ACC112 (cell line): ENCODE data around the gene CYP2S1.

ENCODE experiments used
- H2AFZ ChIP-seq: fragments of 200-600 bp; sonication (generic); one replicate; pipeline ENCODE4 v1.6.0; 2017; ENCODE audit warnings: antibody characterized with exemption, low read length; ENCODE audit not compliant: unreplicated experiment
- H3K27ac ChIP-seq: fragments of 200-600 bp; sonication (generic); 2 replicates; pipeline ENCODE4 v1.5.1; 2014; ENCODE audit warnings: low read depth, mild to moderate bottlenecking, antibody characterized with exemption, low read length, moderate library complexity
- H3K27me3 ChIP-seq: fragments of 200-600 bp; sonication (generic); 2 replicates; pipeline ENCODE4 v1.6.1; 2014; ENCODE audit warnings: mild to moderate bottlenecking, antibody characterized with exemption, low read length, moderate library complexity, mixed read lengths; ENCODE audit not compliant: insufficient read depth
- H3K36me3 ChIP-seq: fragments of 200-600 bp; sonication (generic); 2 replicates; pipeline ENCODE4 v1.6.1; 2016; ENCODE audit warnings: mild to moderate bottlenecking, antibody characterized with exemption, low read length, moderate library complexity, mixed read lengths; ENCODE audit not compliant: insufficient read depth
- H3K4me1 ChIP-seq: fragments of 200-600 bp; sonication (generic); one replicate; pipeline ENCODE4 v1.6.1; 2016; ENCODE audit warnings: low read length, mixed read lengths; ENCODE audit not compliant: insufficient read depth, unreplicated experiment, control insufficient read depth
- H3K4me3 ChIP-seq: fragments of 200-600 bp; sonication (generic); 2 replicates; pipeline ENCODE4 v1.5.1; 2014; ENCODE audit warnings: mild to moderate bottlenecking, low read depth, low read length
- H3K79me2 ChIP-seq: fragments of 200-600 bp; sonication (generic); one replicate; pipeline ENCODE4 v1.6.0; 2016; ENCODE audit warnings: low read length; ENCODE audit not compliant: control insufficient read depth, unreplicated experiment, insufficient read depth

Gene CYP2S1

GRCh38 chr19:41219924-41220567, 27.0 kb downstream of the CYP2S1 start:
- no peak overlapping the region for H2AFZ ChIP-seq
- H3K36me3 ChIP-seq: peaks cover 12% of the 10 kb centered on the region; the same call in 1 of the 2 replicates
- H3K27ac ChIP-seq: peak overlapping the region; percentile 91
- peak overlapping the region; percentile 82 for H3K4me3 ChIP-seq
- no peaks in the 10 kb centered on the region for H3K27me3 ChIP-seq
- H3K79me2 ChIP-seq: peaks cover 48% of the 10 kb centered on the region
- H3K4me1 ChIP-seq: peaks cover 42% of the 10 kb centered on the region

DNA sequence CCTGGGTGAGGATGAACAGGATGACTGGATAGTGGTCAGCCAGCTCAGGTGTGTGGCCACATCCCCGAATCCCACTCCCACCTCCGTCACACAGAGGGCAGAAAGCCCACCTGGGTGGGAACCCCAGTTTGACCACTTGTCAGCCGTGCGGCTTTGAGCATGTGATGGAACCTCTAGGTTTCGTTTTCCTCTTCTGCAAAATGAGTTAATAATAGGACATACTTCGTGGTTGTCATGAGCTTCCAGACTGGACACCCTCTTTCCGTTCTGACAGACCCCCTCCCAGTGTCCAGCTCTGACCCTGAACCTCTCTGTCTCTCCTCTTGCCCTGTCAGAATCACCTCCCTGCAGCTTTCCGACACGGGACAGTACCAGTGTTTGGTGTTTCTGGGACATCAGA, 27.8 kb downstream of the CYP2S1 start:
- peaks cover 48% of the 10 kb centered on the region for H3K79me2 ChIP-seq
- H3K27ac ChIP-seq: peak overlapping the region; percentile 91
- peak overlapping the region; percentile 82 for H3K4me3 ChIP-seq
- peaks cover 46% of the 10 kb centered on the region for H3K4me1 ChIP-seq
- no peak overlapping the region for H2AFZ ChIP-seq
- H3K27me3 ChIP-seq: no peaks in the 10 kb centered on the region
- H3K36me3 ChIP-seq: peaks cover 15% of the 10 kb centered on the region; the same call in 1 of the 2 replicates

GRCh38 chr19:41221514-41222205, 28.6 kb downstream of the CYP2S1 start:
- Histone ChIP-seq H3K27me3 (no peaks in the 10 kb centered on the region), H3K4me3 (peak overlapping the region; percentile 82), H3K27ac (peak overlapping the region; percentile 91), H2AFZ (no peak overlapping the region), H3K4me1 (peaks cover 50% of the 10 kb centered on the region), H3K79me2 (peaks cover 49% of the 10 kb centered on the region), H3K36me3 (peaks cover 18% of the 10 kb centered on the region; the same call in 1 of the 2 replicates)

GRCh38 chr19:41222240-41222639, 29.2 kb downstream of the CYP2S1 start:
- peak overlapping the region; percentile 82 for H3K4me3 ChIP-seq
- H3K27me3 ChIP-seq: no peaks in the 10 kb centered on the region
- H3K27ac ChIP-seq: peak overlapping the region; percentile 91
- peaks cover 18% of the 10 kb centered on the region; the same call in 1 of the 2 replicates for H3K36me3 ChIP-seq
- H3K4me1 ChIP-seq: peaks cover 56% of the 10 kb centered on the region
- peaks cover 53% of the 10 kb centered on the region for H3K79me2 ChIP-seq
- no peak overlapping the region for H2AFZ ChIP-seq

DNA sequence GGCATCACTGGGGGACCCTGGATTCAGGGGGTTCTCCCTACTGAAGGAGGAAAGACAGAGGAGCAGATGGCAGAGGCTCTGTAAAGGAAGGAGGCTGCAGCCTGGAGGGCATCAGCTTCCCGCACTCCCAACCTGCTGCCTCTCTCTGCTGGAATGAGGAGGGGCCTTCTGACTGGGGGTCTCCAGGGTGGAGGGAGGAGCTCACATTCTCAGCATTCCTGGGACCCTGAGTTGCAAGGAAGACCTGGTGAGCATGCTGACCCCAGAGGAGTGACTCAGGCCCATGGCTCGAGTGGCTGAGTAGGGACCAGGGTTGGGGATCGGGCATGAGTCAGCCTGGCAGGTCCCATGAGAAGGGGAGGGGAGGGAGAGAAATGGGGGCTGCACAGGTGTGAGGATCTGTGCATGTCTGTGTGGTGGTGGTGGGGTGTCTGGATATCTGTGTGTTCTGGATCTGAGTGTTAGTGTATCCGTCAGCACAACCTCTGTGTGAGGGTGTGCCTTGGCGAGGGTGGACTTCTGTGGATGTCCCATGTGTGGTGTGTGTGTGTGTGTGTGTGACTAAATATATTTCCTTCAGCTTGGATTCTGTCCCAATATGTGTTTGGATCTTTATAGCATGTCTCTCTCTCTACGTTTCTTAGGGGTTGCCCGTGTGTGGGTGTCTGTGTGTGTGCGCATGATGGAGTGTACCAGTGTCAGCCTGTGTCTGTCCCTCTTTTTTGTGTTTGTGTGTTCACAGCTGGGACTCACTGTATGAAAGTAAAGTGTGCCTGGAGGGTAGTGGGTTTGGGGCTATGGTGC, 30.6 kb downstream of the CYP2S1 start:
- Histone ChIP-seq H3K4me1 (peaks cover 58% of the 10 kb centered on the region), H3K4me3 (peak overlapping the region; percentile 71), H3K36me3 (peaks cover 27% of the 10 kb centered on the region; the same call in 1 of the 2 replicates), H3K79me2 (peaks cover 58% of the 10 kb centered on the region), H3K27me3 (no peaks in the 10 kb centered on the region), H3K27ac (peak overlapping the region; percentile 91), H2AFZ (no peak overlapping the region)

- Histone ChIP-seq H3K27ac (peak overlapping the region; percentile 91), H3K27me3 (no peaks in the 10 kb centered on the region), H3K4me1 (peaks cover 60% of the 10 kb centered on the region), H3K4me3 (no peak overlapping the region), H2AFZ (no peak overlapping the region), H3K36me3 (peaks cover 28% of the 10 kb centered on the region; the same call in 1 of the 2 replicates), H3K79me2 (peaks cover 52% of the 10 kb centered on the region)
These were observed 31.6 kb downstream of the CYP2S1 start for GRCh38 chr19:41224632-41225031.

- H3K79me2 ChIP-seq: peaks cover 53% of the 10 kb centered on the region
- peaks cover 66% of the 10 kb centered on the region for H3K4me1 ChIP-seq
- H3K27ac ChIP-seq: peak overlapping the region; percentile 91
- H3K27me3 ChIP-seq: no peaks in the 10 kb centered on the region
- peak overlapping the region; percentile 68 for H3K4me3 ChIP-seq
- peaks cover 26% of the 10 kb centered on the region; the same call in 1 of the 2 replicates for H3K36me3 ChIP-seq
- H2AFZ ChIP-seq: no peak overlapping the region
These were observed 32.4 kb downstream of the CYP2S1 start for GRCh38 chr19:41225238-41226052.

- Histone ChIP-seq H3K27ac (peak overlapping the region; percentile 91), H3K79me2 (peaks cover 48% of the 10 kb centered on the region), H2AFZ (no peak overlapping the region), H3K36me3 (peaks cover 22% of the 10 kb centered on the region; the same call in 1 of the 2 replicates), H3K27me3 (no peaks in the 10 kb centered on the region), H3K4me3 (peak overlapping the region; percentile 68), H3K4me1 (peaks cover 58% of the 10 kb centered on the region)
These were observed 33.2 kb downstream of the CYP2S1 start for GRCh38 chr19:41226053-41226873.

GRCh38 chr19:41226874-41227390, 33.9 kb downstream of the CYP2S1 start:
- peak overlapping the region; percentile 68 for H3K4me3 ChIP-seq
- H2AFZ ChIP-seq: no peak overlapping the region
- peaks cover 51% of the 10 kb centered on the region for H3K4me1 ChIP-seq
- H3K36me3 ChIP-seq: peaks cover 20% of the 10 kb centered on the region; the same call in 1 of the 2 replicates
- peak overlapping the region; percentile 91 for H3K27ac ChIP-seq
- H3K79me2 ChIP-seq: peaks cover 42% of the 10 kb centered on the region
- H3K27me3 ChIP-seq: no peaks in the 10 kb centered on the region
